K562 (cell line): ENCODE data around the gene CIAO3. TPM values are rescaled to one million over a fixed set of nuclear protein-coding genes. Genes with fewer than 3 reads are reported as not detected.

Experiments used
- CREB3 ChIP-seq: fragments of 450-650 bp; conservative IDR thresholded peaks from 2 replicates; pipeline ENCODE4 v1.6.1; 2016; ENCODE audit warnings: missing genetic modification characterization, low read depth, mild to moderate bottlenecking, missing compliant biosample characterization, moderate library complexity
- DNMT1 ChIP-seq: fragments of 450-650 bp; IDR thresholded peaks from 2 replicates; pipeline ENCODE4 v1.6.1; 2016; ENCODE audit warnings: antibody characterized with exemption, mild to moderate bottlenecking
- ETS1 ChIP-seq: conservative IDR thresholded peaks from 2 replicates; pipeline ENCODE4 v1.6.1; 2011; ENCODE audit warnings: low read depth, mild to moderate bottlenecking, low read length; ENCODE audit not compliant: control insufficient read depth
- ETV5 ChIP-seq: sonication (generic); formaldehyde crosslinking; IDR thresholded peaks from 2 replicates; pipeline ENCODE4 v1.4.0; 2020; ENCODE audit warnings: low read depth, mild to moderate bottlenecking, missing genetic modification reagents
- FOS ChIP-seq: IDR thresholded peaks from 3 replicates; pipeline ENCODE4 v1.6.1; 2011; ENCODE audit not compliant: insufficient read length; ENCODE audit errors: extremely low read depth
- GABPA ChIP-seq: fragments of 200-800 bp; sonication (Bioruptor generic); conservative IDR thresholded peaks from 2 replicates; pipeline ENCODE4 v1.6.1; 2016; ENCODE audit warnings: low read depth, missing genetic modification characterization, missing compliant biosample characterization
- GTF2B ChIP-seq: IDR thresholded peaks from 2 replicates; pipeline ENCODE4 v1.6.1; 2011; ENCODE audit not compliant: insufficient read length; ENCODE audit errors: extremely low read depth
- HDAC2 ChIP-seq: fragments of 450-650 bp; IDR thresholded peaks from 2 replicates; pipeline ENCODE4 v1.6.1; 2016; ENCODE audit warnings: mild to moderate bottlenecking
- MLLT1 ChIP-seq, 2 experiments: fragments of 450-650 bp; IDR thresholded peaks; 2 replicates each; pipeline ENCODE4 v1.6.1; 2016
- NCOA4 ChIP-seq: fragments of 450-650 bp; IDR thresholded peaks from 2 replicates; pipeline ENCODE4 v1.6.1; 2018; ENCODE audit warnings: mild to moderate bottlenecking; ENCODE audit not compliant: partially characterized antibody
- PHB2 ChIP-seq: fragments of 450-650 bp; IDR thresholded peaks from 2 replicates; pipeline ENCODE4 v1.6.1; 2017; ENCODE audit warnings: low read depth
- PHF8 ChIP-seq: fragments of 200-600 bp; sonication (generic); IDR thresholded peaks from 2 replicates; pipeline ENCODE4 v1.6.1; 2012; ENCODE audit warnings: mixed run types, mild to moderate bottlenecking, inconsistent platforms, low read length, moderate library complexity, borderline replicate concordance
- SMAD4 ChIP-seq: fragments of 250-450 bp; sonication (Bioruptor Pico); conservative IDR thresholded peaks from 2 replicates; pipeline ENCODE4 v1.8.0; 2021; ENCODE audit warnings: inconsistent platforms, mild to moderate bottlenecking, moderate library complexity
- SP1 ChIP-seq: sonication (generic); formaldehyde crosslinking; IDR thresholded peaks from 2 replicates; pipeline ENCODE4 v1.8.1; 2022; ENCODE audit warnings: mild to moderate bottlenecking, missing genetic modification reagents
- TEAD1 ChIP-seq, 2 experiments: fragments of 450-650 bp in 1 of 2; sonication (generic) in 1 of 2; formaldehyde crosslinking; IDR thresholded peaks; 2 replicates each; pipeline versions ENCODE4 v1.4.0 to v1.8.0; 2020 to 2022; ENCODE audit warnings: mild to moderate bottlenecking in 2 of 2, missing genetic modification reagents in 1 of 2
- ZBTB5 ChIP-seq: fragments of 450-650 bp; IDR thresholded peaks from 2 replicates; pipeline ENCODE4 v1.6.1; 2017; ENCODE audit warnings: antibody characterized with exemption
- ZFX ChIP-seq: sonication (generic); formaldehyde crosslinking; IDR thresholded peaks from 2 replicates; pipeline ENCODE4 v1.8.0; 2022; ENCODE audit warnings: mild to moderate bottlenecking, missing genetic modification reagents, moderate library complexity
- ZNF740 ChIP-seq, 3 experiments: fragments of 200-800 bp in 1 of 3; sonication (Bioruptor generic) in 1 of 3; sonication (generic) in 1 of 3; formaldehyde crosslinking in 1 of 3; IDR thresholded peaks; 2 replicates each; pipeline versions ENCODE4 v1.6.1 to v1.8.0; 2016 to 2022; ENCODE audit warnings: mild to moderate bottlenecking in 2 of 3, missing compliant biosample characterization in 2 of 3, missing genetic modification characterization in 2 of 3, missing genetic modification reagents in 1 of 3
- polyA plus RNA-seq, 8 experiments: library from polyadenylated mRNA; depleted of rRNA in 4 of 8; stranded (reverse) in 5 of 8; unstranded in 3 of 8; fragments of >200 nt; fragmentation: Nextera tagmentation in 2 of 8; fragmentation: Illumina TruSeq in 1 of 8; extraction: Ambion mirVana in 2 of 8; extraction: Trizol in 1 of 8; gene quantifications; 2 replicates each; pipeline versions ENCODE4 v1.2.1 to v1.2.3, GENCODE V29; 2011 to 2014; ENCODE audit warnings: inconsistent platforms in 1 of 8, missing spikeins in 1 of 8
- total RNA-seq, 7 experiments: library from RNA; depleted of rRNA in 6 of 7; stranded (reverse); fragments of >200 nt in 6 of 7; fragmentation: Illumina TruSeq in 2 of 7; extraction: Trizol in 2 of 7; gene quantifications; 2 replicates each; pipeline versions ENCODE4 v1.2.1 to v1.2.3, GENCODE V29; 2011 to 2021; ENCODE audit warnings: low replicate concordance in 1 of 7

Gene CIAO3
- total and polyA plus RNA-seq, 9 of the 15 experiments (the other 6 are each of a cell fraction or from before 2014, with no cell fraction given), result 2.2 to 35.6 (median 18.7) TPM

GRCh38 chr16:788399-789126, 47.8 kb upstream of the CIAO3 start, which contains the start of gene CHTF18 (continued):
- TF ChIP-seq ETS1 (peak; percentile 93), SP1 (CRISPR knock-in tag) (peak; percentile 68), TEAD1 (CRISPR knock-in tag; IDR thresholded peaks at IDR 0.05) (0 out of 4 replicates have a peak, but pooled peaks of 1 of the 2 experiments have one; percentile 23), NCOA4 (no peak), GTF2B (no peak), FOS (peak; percentile 70), ZNF740 (CRISPR knock-in tag; IDR thresholded peaks at IDR 0.05) (no peak), ZNF740 (tag; IDR thresholded peaks at IDR 0.05) (peak in 1 of 2 experiments; percentile 93; a peak in 2 of 4 replicates), GABPA (peak; percentile 84), DNMT1 (no peak), ZFX (peak; percentile 73), CREB3 (tag) (no peak), ETV5 (peak; percentile 18; the same call in 1 of the 2 replicates), PHB2 (no peak), HDAC2 (0 out of 2 replicates have a peak, but pooled peaks have one; percentile 22), PHF8 (peak; percentile 72; the same call in 1 of the 2 replicates), SMAD4 (CRISPR knock-in tag) (peak; percentile 69), MLLT1 (IDR thresholded peaks at IDR 0.05) (peak in 1 of 2 experiments; percentile 86; a peak in 2 of 4 replicates), ZBTB5 (peak; percentile 99)
